Activated T-cell treated with anti-CD3 and anti-CD28 coated beads, Interleukin-2, amount 50 U/mL, for 72 hours (primary cell): Measurements from ENCODE around the gene HYAL3. TPM values are rescaled to one million over a fixed set of nuclear protein-coding genes. Genes with fewer than 3 reads are reported as not detected.
"Not testable (repeated sequence)": the region's sequence is repeated elsewhere in the genome, so short reads cannot be mapped to it uniquely, and the experiment has no call there.

Experiments
- ATAC-seq, 2 donors: fragments of 150-1000 bp; cut with Tn5 transposase; replicated peaks in 1 of 2; 2 replicates each; pipeline ENCODE4 v1.10.0; 2021; ENCODE audit warnings: moderate library complexity in 2 of 2, mild to moderate bottlenecking in 1 of 2
- DNase-seq, 2 donors: peaks; one replicate each; pipeline ENCODE4 v3.0.0; 2021 to 2022; ENCODE audit warnings: mixed read lengths in 1 of 2
- H3K27ac Mint-ChIP-seq: one replicate; pipeline ENCODE4 v1.8.0; 2022; ENCODE audit warnings: mild to moderate bottlenecking, moderate library complexity, mixed read lengths
- H3K27me3 Mint-ChIP-seq: one replicate; pipeline ENCODE4 v1.8.0; 2022; ENCODE audit warnings: low read depth, mixed read lengths
- H3K36me3 Mint-ChIP-seq, 2 donors: one replicate each; pipeline ENCODE4 v1.8.0; 2022; ENCODE audit warnings: mixed read lengths in 2 of 2, mild to moderate bottlenecking in 1 of 2; ENCODE audit not compliant: insufficient read depth in 2 of 2
- H3K4me1 Mint-ChIP-seq: one replicate; pipeline ENCODE4 v1.8.0; 2022; ENCODE audit warnings: low read depth, mixed read lengths
- H3K4me3 Mint-ChIP-seq, 2 donors: one replicate each; pipeline ENCODE4 v1.8.0; 2022; ENCODE audit warnings: mild to moderate bottlenecking in 2 of 2, mixed read lengths in 2 of 2, moderate library complexity in 2 of 2
- H3K9me3 Mint-ChIP-seq, 2 donors: one replicate each; pipeline ENCODE4 v1.8.0; 2022; ENCODE audit warnings: mixed read lengths in 2 of 2
- total RNA-seq, 2 donors: library from RNA; stranded (reverse); gene quantifications; one replicate each; pipeline ENCODE4 v1.2.3, GENCODE V29; 2022

HYAL3 gene
- total RNA-seq, 2 donors from 2014 or later = 6.7 to 7.1 TPM

GRCh38 chr3:50316657-50317242 lies 17.5 kb upstream of the HYAL3 start:
- ATAC-seq (peak; percentile 30 to 38), DNase-seq (peak in 1 of 2 donors; percentile 49)
- peaks cover 39% of the 10 kb centered on the region for H3K4me1 Mint-ChIP-seq
- H3K4me3 Mint-ChIP-seq = peak overlapping the region; percentile 16 to 66
- no peaks in the 10 kb centered on the region for H3K9me3 Mint-ChIP-seq
- H3K36me3 Mint-ChIP-seq = no peaks in the 10 kb centered on the region
- no peaks in the 10 kb centered on the region for H3K27me3 Mint-ChIP-seq
- H3K27ac Mint-ChIP-seq = peak overlapping the region; percentile 13

- Mint-ChIP-seq H3K36me3 (no peaks in the 10 kb centered on the region), H3K27me3 (no peaks in the 10 kb centered on the region), H3K4me3 (no peak overlapping the region), H3K27ac (no peak overlapping the region), H3K9me3 (no peaks in the 10 kb centered on the region), H3K4me1 (peaks cover 30% of the 10 kb centered on the region)
- ATAC-seq (no peak), DNase-seq (no peak)
These were observed 15.6 kb upstream of the HYAL3 start for GRCh38 chr3:50314816-50315215.

GRCh38 chr3:50314342-50314741 lies 15.1 kb upstream of the HYAL3 start:
- Mint-ChIP-seq H3K27me3 (no peaks in the 10 kb centered on the region), H3K4me1 (peaks cover 26% of the 10 kb centered on the region), H3K27ac (no peak overlapping the region), H3K4me3 (no peak overlapping the region), H3K36me3 (no peaks in the 10 kb centered on the region), H3K9me3 (no peaks in the 10 kb centered on the region)
- ATAC-seq (no peak), DNase-seq (no peak)

- H3K36me3 Mint-ChIP-seq, ATAC-seq, DNase-seq, H3K9me3 Mint-ChIP-seq, H3K4me3 Mint-ChIP-seq, H3K27ac Mint-ChIP-seq, H3K27me3 Mint-ChIP-seq: not testable (repeated sequence)
- H3K4me1 Mint-ChIP-seq = peaks cover 14% of the 10 kb centered on the region
These were observed 12.8 kb upstream of the HYAL3 start for GRCh38 chr3:50312041-50312440.

- peak; percentile 60 to 63 for ATAC-seq
- no peaks in the 10 kb centered on the region for H3K27me3 Mint-ChIP-seq
- H3K27ac Mint-ChIP-seq = no peak overlapping the region
- DNase-seq = no peak
- no peaks in the 10 kb centered on the region for H3K9me3 Mint-ChIP-seq
- H3K4me3 Mint-ChIP-seq = no peak overlapping the region
- H3K4me1 Mint-ChIP-seq = peaks cover 25% of the 10 kb centered on the region
- H3K36me3 Mint-ChIP-seq = no peaks in the 10 kb centered on the region
These were observed 5.4 kb upstream of the HYAL3 start for GRCh38 chr3:50304601-50305000.

GRCh38 chr3:50303013-50303815 lies 4.0 kb upstream of the HYAL3 start, which contains the start of gene HYAL1:
Gene HYAL1 (minus strand): TSS chr3:50303574. CDS start chr3:50302956, 618 bp downstream.
- Mint-ChIP-seq H3K27me3 (no peaks in the 10 kb centered on the region), H3K9me3 (no peaks in the 10 kb centered on the region), H3K27ac (no peak within 1 kb of the TSS), H3K4me1 (peaks cover 29% of the 10 kb centered on the region), H3K4me3 (no peak within 1 kb of the TSS), H3K36me3 (no peaks in the 10 kb centered on the region)
- DNase-seq = no peak
- ATAC-seq = no peak

- Mint-ChIP-seq H3K4me1 (peaks cover 33% of the 10 kb centered on the region), H3K27ac (no peak overlapping the region), H3K27me3 (no peaks in the 10 kb centered on the region), H3K36me3 (no peaks in the 10 kb centered on the region), H3K9me3 (no peaks in the 10 kb centered on the region), H3K4me3 (no peak overlapping the region)
- no peak for DNase-seq
- no peak for ATAC-seq
These were observed 3.1 kb upstream of the HYAL3 start for GRCh38 chr3:50302095-50303012.

GRCh38 chr3:50300681-50301254 lies 1.6 kb upstream of the HYAL3 start:
- peaks cover 33% of the 10 kb centered on the region for H3K4me1 Mint-ChIP-seq
- ATAC-seq (no peak), DNase-seq (no peak)
- H3K27me3 Mint-ChIP-seq = no peaks in the 10 kb centered on the region
- H3K9me3 Mint-ChIP-seq = no peaks in the 10 kb centered on the region
- no peak overlapping the region for H3K27ac Mint-ChIP-seq
- H3K4me3 Mint-ChIP-seq = peak overlapping the region; percentile 94 to 98
- no peaks in the 10 kb centered on the region for H3K36me3 Mint-ChIP-seq

- Mint-ChIP-seq H3K27me3 (no peaks in the 10 kb centered on the region), H3K27ac (peak overlapping the region; percentile 82), H3K4me1 (peaks cover 32% of the 10 kb centered on the region), H3K9me3 (no peaks in the 10 kb centered on the region), H3K36me3 (no peaks in the 10 kb centered on the region), H3K4me3 (peak overlapping the region; percentile 94 to 98)
- ATAC-seq (peak in 1 of 2 donors; percentile 4), DNase-seq (no peak)
These were observed 900 bp upstream of the HYAL3 start for GRCh38 chr3:50299929-50300680.

GRCh38 chr3:50299638-50299928 lies 378 bp upstream of the HYAL3 start:
- H3K4me3 Mint-ChIP-seq = peak overlapping the region; percentile 94 to 98
- H3K4me1 Mint-ChIP-seq = peaks cover 27% of the 10 kb centered on the region
- H3K9me3 Mint-ChIP-seq = no peaks in the 10 kb centered on the region
- no peaks in the 10 kb centered on the region for H3K36me3 Mint-ChIP-seq
- ATAC-seq = no peak
- peak overlapping the region; percentile 82 for H3K27ac Mint-ChIP-seq
- DNase-seq = no peak
- H3K27me3 Mint-ChIP-seq = no peaks in the 10 kb centered on the region

- no peaks in the 10 kb centered on the region for H3K36me3 Mint-ChIP-seq
- peaks cover 28% of the 10 kb centered on the region for H3K4me1 Mint-ChIP-seq
- H3K27me3 Mint-ChIP-seq = no peaks in the 10 kb centered on the region
- H3K27ac Mint-ChIP-seq = peak overlapping the region; percentile 40
- no peak for ATAC-seq
- H3K9me3 Mint-ChIP-seq = no peaks in the 10 kb centered on the region
- H3K4me3 Mint-ChIP-seq = peak overlapping the region; percentile 94 to 98
- no peak for DNase-seq
These were observed 1.1 kb downstream of the HYAL3 start for GRCh38 chr3:50297896-50298725.

GRCh38 chr3:50297384-50297775 lies 1.8 kb downstream of the HYAL3 start:
- H3K4me1 Mint-ChIP-seq = peaks cover 35% of the 10 kb centered on the region
- peak overlapping the region in 1 of 2 donors; percentile 98 for H3K4me3 Mint-ChIP-seq
- no peaks in the 10 kb centered on the region for H3K27me3 Mint-ChIP-seq
- no peak overlapping the region for H3K27ac Mint-ChIP-seq
- ATAC-seq (no peak), DNase-seq (no peak)
- H3K36me3 Mint-ChIP-seq = no peaks in the 10 kb centered on the region
- no peaks in the 10 kb centered on the region for H3K9me3 Mint-ChIP-seq
